WTC11 (cell line): Measurements from ENCODE around the gene SNAI1. TPM values are rescaled to one million over a fixed set of nuclear protein-coding genes. Genes with fewer than 3 reads are reported as not detected.

Experiments
- AR ChIP-seq: fragments of 250-450 bp; sonication (Bioruptor Pico); IDR thresholded peaks from 2 replicates; pipeline ENCODE4 v1.9.0; 2021; ENCODE audit warnings: mild to moderate bottlenecking
- ARID4B ChIP-seq: sonication (generic); formaldehyde crosslinking; IDR thresholded peaks from 2 replicates; pipeline ENCODE4 v1.8.0; 2023; ENCODE audit warnings: missing genetic modification reagents, mild to moderate bottlenecking, borderline replicate concordance
- CBFB ChIP-seq: sonication (generic); formaldehyde crosslinking; IDR thresholded peaks from 2 replicates; pipeline ENCODE4 v1.8.1; 2022; ENCODE audit warnings: mild to moderate bottlenecking, low read depth, missing genetic modification reagents
- CTCF ChIP-seq: fragments of 200-600 bp; IDR thresholded peaks from 2 replicates; pipeline ENCODE4 v1.8.0; 2022; ENCODE audit warnings: antibody characterized with exemption
- E2F4 ChIP-seq: sonication (generic); formaldehyde crosslinking; IDR thresholded peaks from 2 replicates; pipeline ENCODE4 v1.8.1; 2022; ENCODE audit warnings: low read depth, mild to moderate bottlenecking, moderate library complexity, missing genetic modification reagents, borderline replicate concordance
- E2F5 ChIP-seq: sonication (generic); formaldehyde crosslinking; IDR thresholded peaks from 2 replicates; pipeline ENCODE4 v1.8.1; 2022; ENCODE audit warnings: mild to moderate bottlenecking, moderate library complexity, missing genetic modification reagents
- ESRRA ChIP-seq: sonication (generic); formaldehyde crosslinking; IDR thresholded peaks from 2 replicates; pipeline ENCODE4 v1.8.1; 2022; ENCODE audit warnings: mild to moderate bottlenecking, missing genetic modification reagents, borderline replicate concordance
- FOXJ3 ChIP-seq: sonication (generic); formaldehyde crosslinking; IDR thresholded peaks from 2 replicates; pipeline ENCODE4 v1.9.0; 2021; ENCODE audit warnings: missing genetic modification reagents, mild to moderate bottlenecking, borderline replicate concordance
- FOXP4 ChIP-seq: sonication (generic); formaldehyde crosslinking; IDR thresholded peaks from 2 replicates; pipeline ENCODE4 v1.8.0; 2022; ENCODE audit warnings: mild to moderate bottlenecking, missing genetic modification reagents
- HMGXB4 ChIP-seq: sonication (generic); formaldehyde crosslinking; IDR thresholded peaks from 2 replicates; pipeline ENCODE4 v1.8.1; 2023; ENCODE audit warnings: mild to moderate bottlenecking, moderate library complexity, missing genetic modification reagents
- MAX ChIP-seq: sonication (generic); formaldehyde crosslinking; IDR thresholded peaks from 2 replicates; pipeline ENCODE4 v1.8.0; 2022; ENCODE audit warnings: mild to moderate bottlenecking, missing genetic modification reagents
- MXD4 ChIP-seq: fragments of 250-450 bp; sonication (Bioruptor Pico); IDR thresholded peaks from 2 replicates; pipeline ENCODE4 v1.8.0; 2021; ENCODE audit warnings: mild to moderate bottlenecking, moderate library complexity, borderline replicate concordance
- NR3C1 ChIP-seq: sonication (generic); formaldehyde crosslinking; conservative IDR thresholded peaks from 2 replicates; pipeline ENCODE4 v1.8.1; 2023; ENCODE audit warnings: low read depth, mild to moderate bottlenecking, missing genetic modification reagents
- PRRX2 ChIP-seq: fragments of 250-450 bp; sonication (Bioruptor Pico); IDR thresholded peaks from 2 replicates; pipeline ENCODE4 v1.8.0; 2021; ENCODE audit warnings: mild to moderate bottlenecking
- ZNF121 ChIP-seq: sonication (generic); formaldehyde crosslinking; IDR thresholded peaks from 2 replicates; pipeline ENCODE4 v1.8.0; 2023; ENCODE audit warnings: missing genetic modification reagents
- ZNF138 ChIP-seq: sonication (generic); formaldehyde crosslinking; conservative IDR thresholded peaks from 2 replicates; pipeline ENCODE4 v1.8.1; 2022; ENCODE audit warnings: mild to moderate bottlenecking, moderate library complexity, missing genetic modification reagents
- ZNF232 ChIP-seq: sonication (generic); formaldehyde crosslinking; IDR thresholded peaks from 2 replicates; pipeline ENCODE4 v1.8.0; 2022; ENCODE audit warnings: mild to moderate bottlenecking, missing genetic modification reagents
- ZNF425 ChIP-seq: fragments of 250-450 bp; sonication (Bioruptor Pico); conservative IDR thresholded peaks from 2 replicates; pipeline ENCODE4 v1.9.0; 2021; ENCODE audit warnings: mild to moderate bottlenecking
- total RNA-seq: library from RNA; stranded (reverse); gene quantifications from 3 replicates; pipeline ENCODE4 v1.2.3, GENCODE V29; 2021

The SNAI1 gene
- total RNA-seq, 1 experiment from 2014 or later, result 7.9 TPM

- 0 out of 2 replicates have a peak, but pooled peaks have one; percentile 58 for TF ChIP-seq NR3C1 (CRISPR knock-in tag)
- TF ChIP-seq MXD4 (CRISPR knock-in tag), result no peak
- peak; percentile 94 for TF ChIP-seq MAX (CRISPR knock-in tag)
- TF ChIP-seq FOXJ3 (CRISPR knock-in tag), result no peak
- TF ChIP-seq HMGXB4 (CRISPR knock-in tag), result peak; percentile 64
- TF ChIP-seq ESRRA, result no peak
- TF ChIP-seq ARID4B (CRISPR knock-in tag), result peak; percentile 57; the same call in 1 of the 2 replicates
- peak; percentile 100 for TF ChIP-seq CTCF
- no peak for TF ChIP-seq ZNF138 (CRISPR knock-in tag)
- no peak for TF ChIP-seq AR (CRISPR knock-in tag)
- TF ChIP-seq E2F4 (CRISPR knock-in tag), result no peak
- TF ChIP-seq E2F5, result peak; percentile 26; the same call in 1 of the 2 replicates
- peak; percentile 57; the same call in 1 of the 2 replicates for TF ChIP-seq FOXP4 (CRISPR knock-in tag)
- peak; percentile 97 for TF ChIP-seq ZNF121
- no peak for TF ChIP-seq ZNF425 (CRISPR knock-in tag)
- no peak for TF ChIP-seq CBFB (CRISPR knock-in tag)
- no peak for TF ChIP-seq ZNF232
- TF ChIP-seq PRRX2 (CRISPR knock-in tag), result no peak
Observed at GRCh38 chr20:49979030-49979832, 3.5 kb upstream of the SNAI1 start (continued).
